ENCODE measurements around the gene SNN.

GRCh38 chr16:11667221-11667823 is 933 bp upstream of the SNN start:
- TF ChIP-seq CTCF (IDR thresholded peaks at IDR 0.05) (no peak), POLR2A (IDR thresholded peaks at IDR 0.05) (no peak)
